ENCODE data around the gene PTK7. TPM values are rescaled to one million over a fixed set of nuclear protein-coding genes. Genes with fewer than 3 reads are reported as not detected.

Gene PTK7
- total and polyA plus RNA-seq, 2 of the 8 experiments (the other 6 are each of a cell fraction or from before 2014, with no cell fraction given) = 110 to 138 TPM

DNA sequence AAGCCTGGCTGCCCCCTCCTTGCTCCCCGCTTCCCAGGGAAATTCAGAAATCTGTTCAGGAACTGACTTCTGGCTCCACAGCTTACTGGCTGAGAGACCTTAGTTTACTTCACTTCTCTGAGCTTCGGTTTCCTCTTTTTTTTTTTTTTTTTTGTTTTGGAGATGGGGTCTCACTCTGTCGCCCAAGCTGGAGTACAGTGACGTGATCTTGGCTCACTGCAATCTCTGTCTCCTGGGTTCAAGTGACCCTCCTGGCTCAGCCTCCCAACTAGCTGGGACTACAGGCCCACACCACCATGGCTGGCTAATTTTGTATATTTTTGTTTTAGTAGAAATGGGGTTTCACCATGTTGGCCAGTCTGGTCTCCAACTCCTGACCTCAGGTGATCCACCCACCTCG, 14.9 kb downstream of the PTK7 start:
- Histone ChIP-seq H3K36me3 (ENCODE audit: control insufficient read depth in 2 of 4, insufficient read depth in 4 of 4, low read length in 3 of 4) (no peaks in the 10 kb centered on the region), H3K4me1 (replicated peaks in 1 of 4; ENCODE audit: control insufficient read depth in 3 of 4, insufficient read depth in 4 of 4, low read length in 3 of 4) (peaks cover 19 to 35% (median 26%) of the 10 kb centered on the region in 4 experiments), H3K9ac (replicated peaks in 1 of 4; ENCODE audit: extremely low read depth in 1 of 4, low read depth in 3 of 4, low read length in 3 of 4) (peak overlapping the region in 2 of 4 experiments; percentile 36 to 38; a peak in 4 of 7 replicates), H4K20me1 (replicated peaks in 1 of 2; ENCODE audit: control insufficient read depth in 1 of 2, insufficient read depth in 2 of 2, low read length in 2 of 2) (peaks cover 0 to 2% of the 10 kb centered on the region in 2 experiments), H2AK5ac (ENCODE audit: low read depth, low read length) (peak overlapping the region; percentile 33; the same call in 1 of the 2 replicates), H3K56ac (replicated peaks; ENCODE audit: insufficient read length, low read depth, low read length) (no peak overlapping the region), H2BK12ac (ENCODE audit: low read depth, low read length) (peak overlapping the region; percentile 53), H3K9me3 (ENCODE audit: insufficient read depth in 2 of 2, low read depth in 1 of 2, low read length in 1 of 2) (no peaks in the 10 kb centered on the region), H3K79me2 (ENCODE audit: control insufficient read depth in 1 of 2, insufficient read depth in 2 of 2, low read length in 2 of 2) (peaks cover 15 to 79% of the 10 kb centered on the region in 2 experiments), H4K5ac (ENCODE audit: insufficient read length, low read depth, low read length) (peak overlapping the region; percentile 0), H3K4me2 (ENCODE audit: insufficient read depth in 1 of 2, low read depth in 2 of 2, low read length in 2 of 2) (peak overlapping the region; percentile 68 to 91), H3K79me1 (ENCODE audit: low read depth, low read length) (peaks cover 14% of the 10 kb centered on the region), H4K8ac (ENCODE audit: extremely low read depth, insufficient read depth, low read length) (no peak overlapping the region), H3K27ac (ENCODE audit: low read depth, low read length) (peak overlapping the region; percentile 81), H2BK20ac (ENCODE audit: low read length) (peak overlapping the region; percentile 43), H3K23ac (ENCODE audit: insufficient read length) (no peak overlapping the region), H2AFZ (ENCODE audit: low read length) (no peak overlapping the region), H3K4me3 (ENCODE audit: extremely low read depth in 1 of 4, insufficient read depth in 2 of 4, low read depth in 3 of 4, low read length in 4 of 4) (peak overlapping the region in 2 of 4 experiments; percentile 26 to 46; a peak in 4 of 8 replicates), H3K18ac (ENCODE audit: extremely low read depth, low read length) (no peak overlapping the region), H2BK120ac (replicated peaks; ENCODE audit: low read depth, low read length) (no peak overlapping the region), H3K27me3 (replicated peaks in 1 of 4; ENCODE audit: control insufficient read depth in 3 of 4, extremely low read depth in 1 of 4, insufficient read depth in 3 of 4, low read length in 3 of 4) (no peaks in the 10 kb centered on the region), H3K14ac (ENCODE audit: insufficient read length) (no peak overlapping the region), H2BK15ac (ENCODE audit: low read length) (0 out of 2 replicates have a peak overlapping the region, but pooled peaks have one; percentile 21), H3K23me2 (ENCODE audit: low read depth, low read length) (0 out of 2 replicates have a peak, but pooled peaks cover 2% of the 10 kb centered on the region), H3K4ac (replicated peaks; ENCODE audit: insufficient read length, low read depth, low read length) (no peak overlapping the region), H2BK5ac (ENCODE audit: low read depth, low read length) (peak overlapping the region; percentile 84; the same call in 1 of the 2 replicates), H4K91ac (replicated peaks; ENCODE audit: insufficient read length, low read length) (no peak overlapping the region)
- no peak for FAIRE-seq
- ChIA-PET CTCF (ENCODE audit: partially characterized antibody) (interaction anchor here (0.8 to 4.4 kb wide), 5 partner anchors 9 to 237 kb away, joined by 3 to 19 read pairs (median 9); partner anchors contain the start of gene PTK7), POLR2A (ENCODE audit: partially characterized antibody) (interaction anchor here (0.7 to 2.8 kb wide), 7 partner anchors 12 to 259 kb away, joined by 3 to 28 read pairs (median 4); partner anchors contain the start of gene PTK7)
- DNase-seq (ENCODE audit: low read depth in 1 of 2, low spot score in 2 of 2) = no peak
- WGBS, 2 experiments (ENCODE audit: extremely low coverage in 1 of 2, insufficient coverage in 1 of 2, insufficient read length in 1 of 2, insufficient replicate concordance in 2 of 2, low coverage in 1 of 2, low lambda C conversion rate in 2 of 2, missing lambda C conversion rate in 1 of 2) = 61% methylated on average over 4 of the region's 5 CpGs; no CpG with 5 or more reads in 1 of the 2 experiments
- TF ChIP-seq RFX5 (IDR thresholded peaks at IDR 0.05; ENCODE audit: borderline replicate concordance, low read depth, low read length) = no peak
- TF ChIP-seq, protein P1, sequence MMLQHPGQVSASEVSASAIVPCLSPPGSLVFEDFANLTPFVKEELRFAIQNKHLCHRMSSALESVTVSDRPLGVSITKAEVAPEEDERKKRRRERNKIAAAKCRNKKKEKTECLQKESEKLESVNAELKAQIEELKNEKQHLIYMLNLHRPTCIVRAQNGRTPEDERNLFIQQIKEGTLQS (IDR thresholded peaks at IDR 0.05; ENCODE audit: insufficient read depth, low read depth, low read length) = no peak
- TF ChIP-seq GABPA (IDR thresholded peaks at IDR 0.05; ENCODE audit: borderline replicate concordance, insufficient read depth, low read length) = no peak
- TF ChIP-seq POU5F1 (IDR thresholded peaks at IDR 0.05; ENCODE audit: low read depth, low read length) = no peak
- TF ChIP-seq, protein P2, sequence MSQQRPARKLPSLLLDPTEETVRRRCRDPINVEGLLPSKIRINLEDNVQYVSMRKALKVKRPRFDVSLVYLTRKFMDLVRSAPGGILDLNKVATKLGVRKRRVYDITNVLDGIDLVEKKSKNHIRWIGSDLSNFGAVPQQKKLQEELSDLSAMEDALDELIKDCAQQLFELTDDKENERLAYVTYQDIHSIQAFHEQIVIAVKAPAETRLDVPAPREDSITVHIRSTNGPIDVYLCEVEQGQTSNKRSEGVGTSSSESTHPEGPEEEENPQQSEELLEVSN (IDR thresholded peaks at IDR 0.05) = no peak
- TF ChIP-seq CTBP2 (IDR thresholded peaks at IDR 0.05; ENCODE audit: borderline replicate concordance, insufficient read depth, insufficient read length, low read length) = no peak
